NCI-H1092 (cell line): Measurements from ENCODE around the gene MON1A.
"Not testable (repeated sequence)": the region's sequence is repeated elsewhere in the genome, so short reads cannot be mapped to it uniquely, and the experiment has no call there.

ENCODE experiments used
- DNase-seq: peaks from one replicate; lab custom pipeline; 2025; lab: John Stamatoyannopoulos, UW

Gene MON1A, protein sequence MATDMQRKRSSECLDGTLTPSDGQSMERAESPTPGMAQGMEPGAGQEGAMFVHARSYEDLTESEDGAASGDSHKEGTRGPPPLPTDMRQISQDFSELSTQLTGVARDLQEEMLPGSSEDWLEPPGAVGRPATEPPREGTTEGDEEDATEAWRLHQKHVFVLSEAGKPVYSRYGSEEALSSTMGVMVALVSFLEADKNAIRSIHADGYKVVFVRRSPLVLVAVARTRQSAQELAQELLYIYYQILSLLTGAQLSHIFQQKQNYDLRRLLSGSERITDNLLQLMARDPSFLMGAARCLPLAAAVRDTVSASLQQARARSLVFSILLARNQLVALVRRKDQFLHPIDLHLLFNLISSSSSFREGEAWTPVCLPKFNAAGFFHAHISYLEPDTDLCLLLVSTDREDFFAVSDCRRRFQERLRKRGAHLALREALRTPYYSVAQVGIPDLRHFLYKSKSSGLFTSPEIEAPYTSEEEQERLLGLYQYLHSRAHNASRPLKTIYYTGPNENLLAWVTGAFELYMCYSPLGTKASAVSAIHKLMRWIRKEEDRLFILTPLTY

DNA sequence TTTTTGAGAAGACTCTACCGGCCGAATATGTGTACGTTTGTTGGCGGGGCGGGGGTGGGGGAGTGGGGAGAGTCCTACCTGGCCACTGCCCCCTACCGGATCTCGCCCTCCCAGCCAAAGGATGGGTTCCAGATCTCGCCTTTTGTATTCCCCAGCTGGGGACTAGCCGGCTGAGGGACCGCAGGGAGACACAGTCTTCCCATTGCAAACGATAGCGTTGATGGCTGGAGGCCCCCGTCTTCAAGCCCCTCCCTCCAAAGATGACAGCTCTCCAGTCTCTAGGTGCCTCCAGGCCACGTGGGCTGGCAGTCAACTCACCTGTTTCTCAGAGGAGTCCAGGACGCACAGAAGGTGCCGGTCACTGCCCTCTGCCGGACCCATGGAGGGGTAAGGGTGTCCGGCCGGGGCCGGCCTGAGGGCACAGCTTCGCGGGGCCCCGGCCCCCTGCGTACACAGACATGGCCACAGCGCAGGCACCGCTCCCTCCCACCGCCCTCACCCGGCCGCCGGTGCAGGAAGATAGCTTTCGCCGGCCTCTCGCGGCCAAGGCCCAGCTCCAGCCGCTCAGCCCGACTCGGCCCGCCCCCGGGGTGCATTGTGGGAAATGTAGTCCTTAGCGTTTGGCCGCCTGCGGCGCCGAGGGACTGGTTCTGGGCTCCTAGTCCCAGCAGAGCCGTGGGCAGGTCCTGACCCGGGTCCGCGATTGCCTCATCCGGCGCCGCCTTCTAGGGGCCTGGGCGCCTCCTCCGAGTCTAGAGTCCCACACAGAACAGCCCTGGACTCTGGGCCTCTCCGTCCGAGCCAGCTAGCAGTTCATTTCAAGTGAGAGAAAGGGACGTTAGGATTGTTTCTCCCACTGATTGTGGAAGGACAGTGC lies at the start of gene MON1A:
TSS of gene MON1A (minus strand) at position 521 of the 877 bp plus-strand sequence. CDS start 16,465 bp downstream, outside the sequence.
- DNase-seq, result peak; percentile 57

DNA sequence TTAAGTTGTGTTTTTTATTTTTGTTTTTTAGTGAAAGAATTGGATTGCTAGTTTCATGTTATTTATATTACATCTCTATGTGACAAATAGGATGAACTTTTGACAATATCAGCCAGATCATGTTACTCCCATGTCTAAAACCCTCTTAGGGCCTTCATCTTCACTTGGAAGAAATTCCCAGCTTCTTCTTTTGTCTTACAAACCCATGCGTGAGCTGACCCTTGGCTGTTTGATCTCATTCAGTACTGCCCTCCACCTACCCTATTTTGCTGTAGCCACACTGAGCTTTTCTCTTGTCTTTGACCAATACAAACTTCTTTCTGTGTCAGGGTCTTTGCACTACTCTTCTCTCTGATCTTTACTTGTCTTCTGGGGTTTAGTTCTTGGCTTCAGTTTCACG lies 47.3 kb upstream of the MON1A start:
- DNase-seq, result no peak

DNA sequence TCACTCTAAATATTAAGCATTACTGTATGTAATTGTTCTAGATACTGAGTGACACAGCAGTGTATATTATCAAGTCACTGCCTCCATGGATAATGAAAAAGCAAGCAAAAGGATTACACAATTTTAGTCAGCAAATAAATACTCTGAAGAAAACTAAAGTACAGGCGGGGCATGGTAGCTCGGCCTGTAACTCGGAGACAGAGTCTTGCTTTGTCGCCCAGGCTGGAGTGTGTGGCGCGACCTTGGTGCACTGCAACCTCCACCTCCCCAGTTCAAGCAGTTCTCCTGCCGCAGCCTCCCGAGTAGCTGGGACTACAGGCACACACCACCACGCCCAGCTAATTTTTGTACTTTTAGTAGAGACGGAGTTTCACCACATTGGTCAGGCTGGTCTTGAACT lies 43.0 kb upstream of the MON1A start:
- no peak for DNase-seq

DNA sequence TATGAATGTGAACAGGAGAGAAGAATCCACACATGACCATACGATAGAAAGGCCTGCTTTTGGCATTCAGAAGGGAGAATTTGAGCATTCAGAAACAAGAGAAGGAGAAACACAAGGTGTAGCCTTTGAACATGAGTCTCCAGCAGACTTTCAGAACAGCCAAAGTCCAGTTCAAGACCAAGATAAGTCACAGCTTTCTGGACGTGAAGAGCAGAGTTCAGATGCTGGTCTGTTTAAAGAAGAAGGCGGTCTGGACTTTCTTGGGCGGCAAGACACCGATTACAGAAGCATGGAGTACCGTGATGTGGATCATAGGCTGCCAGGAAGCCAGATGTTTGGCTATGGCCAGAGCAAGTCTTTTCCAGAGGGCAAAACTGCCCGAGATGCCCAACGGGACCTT lies 38.7 kb upstream of the MON1A start:
- DNase-seq, result no peak

DNA sequence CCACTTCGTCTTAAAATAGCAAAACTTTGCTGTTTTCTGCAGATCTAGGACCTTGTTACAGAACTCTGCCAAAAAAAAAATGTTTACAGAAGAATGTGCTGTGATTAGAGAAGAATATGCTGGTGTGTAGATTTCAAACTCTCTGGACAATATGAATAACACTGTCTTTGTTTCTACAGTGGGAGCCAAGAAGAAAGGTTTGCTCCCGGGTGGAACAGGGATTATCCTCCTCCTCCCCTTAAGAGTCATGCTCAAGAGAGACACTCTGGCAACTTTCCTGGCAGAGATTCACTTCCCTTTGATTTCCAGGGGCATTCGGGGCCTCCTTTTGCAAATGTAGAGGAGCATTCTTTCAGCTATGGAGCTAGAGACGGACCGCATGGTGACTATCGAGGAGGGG lies 37.7 kb upstream of the MON1A start:
- no peak for DNase-seq

DNA sequence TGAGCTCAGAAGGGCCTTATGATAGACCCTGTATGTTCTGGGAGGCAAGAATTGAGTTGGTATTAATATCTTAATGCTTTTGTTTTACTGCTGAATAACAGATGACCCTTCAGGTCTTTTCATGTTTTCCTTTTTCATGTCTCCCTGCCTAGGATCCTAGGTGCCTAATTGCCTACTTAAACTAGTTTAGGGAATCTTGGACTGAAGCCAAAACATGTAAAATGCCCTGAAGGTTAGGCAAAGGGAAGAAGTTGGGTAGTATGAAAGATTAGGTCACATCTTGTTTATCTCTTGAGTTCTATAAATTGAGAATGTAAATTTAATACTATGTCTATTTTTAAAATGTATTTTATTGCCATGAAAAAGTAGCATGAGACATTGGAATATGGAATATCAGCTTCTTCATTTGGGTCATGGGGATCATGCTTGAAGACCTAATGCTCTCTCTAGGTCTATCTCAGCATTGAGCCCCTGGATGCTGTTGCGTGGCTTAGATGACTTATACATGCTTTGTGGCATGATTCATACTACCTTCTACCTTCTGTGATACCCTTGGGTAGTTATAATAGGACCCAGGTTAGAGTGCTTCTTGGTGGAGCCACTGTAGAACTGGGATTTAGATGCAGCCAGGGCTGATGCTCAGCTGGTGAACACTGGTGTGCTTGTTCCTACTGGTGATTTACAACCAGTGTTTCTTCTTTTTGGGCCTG lies 36.8 kb upstream of the MON1A start:
- DNase-seq, result no peak

DNA sequence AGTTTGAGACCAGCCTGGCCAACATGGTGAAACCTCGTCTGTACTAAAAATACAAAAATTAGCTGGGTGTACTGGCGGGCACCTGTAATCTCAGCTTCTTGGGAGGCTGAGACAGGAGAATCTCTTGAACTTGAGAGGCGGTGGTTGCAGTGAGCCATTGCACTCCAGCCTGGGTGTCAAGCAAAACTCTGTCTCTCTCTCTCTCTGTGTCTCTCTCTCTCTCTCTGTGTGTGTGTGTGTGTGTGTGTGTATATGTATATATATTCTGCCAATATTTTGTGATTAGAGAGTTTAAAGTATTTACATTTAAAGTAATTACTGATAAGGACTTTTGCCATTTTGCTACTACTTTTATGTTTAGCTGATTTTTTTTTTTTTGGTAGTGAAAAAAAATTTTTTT lies 26.0 kb upstream of the MON1A start:
- DNase-seq, result no peak

DNA sequence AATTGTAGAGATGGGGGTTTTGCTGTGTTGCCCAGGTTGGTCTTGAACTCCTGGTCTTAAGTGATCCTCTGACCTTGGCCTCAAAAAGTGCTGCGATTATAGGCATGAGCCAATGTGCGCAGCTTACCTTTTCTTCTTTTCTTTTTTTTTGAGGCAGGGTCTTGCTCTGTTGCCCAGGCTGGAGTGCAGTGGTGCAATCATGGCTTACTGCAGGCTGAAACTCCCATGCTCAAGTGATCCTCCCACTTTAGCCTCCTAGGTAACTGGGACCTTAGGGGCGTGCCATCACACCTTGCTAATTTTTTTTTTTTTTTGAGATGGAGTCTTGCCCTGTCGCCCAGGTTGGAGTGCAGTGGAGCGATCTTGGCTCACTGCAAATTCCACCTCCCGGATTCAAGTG lies 23.3 kb upstream of the MON1A start:
- no peak for DNase-seq

DNA sequence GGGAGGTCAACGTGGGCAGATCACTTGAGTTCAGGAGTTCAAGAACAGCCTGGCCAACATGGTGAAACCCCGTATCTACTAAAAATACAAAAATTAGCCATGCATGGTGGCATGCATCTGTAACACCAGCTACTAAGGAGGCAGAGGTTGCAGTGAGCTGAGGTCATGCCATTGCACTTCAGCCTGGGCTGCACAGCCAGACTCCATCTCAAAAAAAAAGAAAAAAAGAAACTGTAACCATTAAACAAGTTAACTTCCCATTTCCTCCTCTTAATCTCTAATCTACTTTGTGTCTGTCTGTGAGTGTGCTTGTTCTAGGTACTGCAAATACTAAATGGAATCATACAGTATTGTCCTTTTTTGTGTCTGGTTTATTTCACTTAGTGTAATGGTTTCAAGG lies 13.0 kb upstream of the MON1A start:
- DNase-seq, result no peak

DNA sequence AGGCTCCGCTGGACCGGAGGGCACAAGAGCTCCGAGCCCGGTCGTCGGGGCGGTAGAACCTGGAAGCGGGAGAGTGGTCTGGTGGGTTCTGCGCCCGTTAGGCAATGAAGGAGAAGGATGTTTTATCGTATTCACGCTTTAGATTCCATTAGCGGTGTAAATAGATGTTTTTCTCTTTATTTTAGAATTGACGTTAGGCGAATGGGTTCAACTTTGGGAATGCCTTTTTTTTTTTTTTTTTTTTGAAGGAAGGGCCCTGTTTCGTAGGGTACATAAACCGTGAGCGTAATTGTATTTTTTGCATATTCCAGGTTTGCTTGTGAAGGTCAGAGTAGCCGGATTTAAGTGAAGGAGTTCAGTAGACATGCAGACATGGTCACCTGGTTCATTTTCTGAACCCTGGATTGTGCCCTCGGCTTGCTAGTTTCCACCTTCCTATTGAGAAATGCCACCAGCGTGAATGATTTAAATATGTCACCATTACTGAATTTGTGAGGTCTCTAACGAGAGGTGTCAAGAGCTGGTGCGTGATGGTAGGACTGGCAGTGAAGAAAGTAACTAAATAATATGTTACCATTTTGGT lies 11.1 kb upstream of the MON1A start:
- DNase-seq, result no peak

DNA sequence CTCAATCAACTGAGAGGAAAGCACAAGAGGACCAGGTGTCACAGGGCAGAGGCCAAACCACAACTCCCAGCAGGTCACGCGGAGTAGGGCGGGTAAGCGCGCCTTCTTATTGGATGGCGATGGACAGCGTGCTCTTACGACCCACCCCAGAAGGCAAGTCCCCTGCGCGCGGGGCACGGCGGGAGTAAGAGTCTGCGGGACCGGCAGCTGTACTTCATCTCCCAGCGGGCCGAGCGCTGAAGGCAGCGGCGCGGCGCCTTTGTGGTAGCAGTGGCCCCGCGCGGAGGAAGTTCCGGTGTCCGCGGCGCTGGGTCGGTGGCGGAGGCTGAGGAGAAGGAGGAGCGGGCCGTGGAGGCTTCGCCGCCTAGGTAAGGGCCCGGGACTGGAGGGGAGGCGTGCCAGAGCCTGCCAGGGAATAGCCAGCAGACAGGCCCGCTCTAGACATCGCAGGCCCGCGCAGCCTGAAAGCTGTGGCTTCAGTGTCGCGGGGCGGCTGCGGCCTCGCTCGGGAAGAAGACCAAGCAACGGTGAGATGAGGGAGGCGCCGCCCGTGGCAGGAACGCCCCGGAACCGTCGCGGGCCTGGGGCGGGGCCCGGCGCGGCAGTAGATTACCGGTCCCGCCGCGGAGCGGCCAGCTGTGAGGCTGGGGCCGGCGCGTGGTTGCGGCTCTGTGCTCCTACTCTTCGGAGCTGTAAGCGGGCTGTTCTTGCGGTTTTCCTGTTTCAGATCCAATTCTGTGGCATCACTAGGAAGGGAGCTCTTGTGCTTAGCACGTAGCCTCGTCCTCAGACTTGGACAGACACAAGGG lies 10.5 kb upstream of the MON1A start, which contains the start of gene RBM6:
TSS of gene RBM6 (plus strand) at position 293 of the 809 bp plus-strand sequence. CDS start 22,492 bp downstream, outside the sequence.
- peak; percentile 94 for DNase-seq

DNA sequence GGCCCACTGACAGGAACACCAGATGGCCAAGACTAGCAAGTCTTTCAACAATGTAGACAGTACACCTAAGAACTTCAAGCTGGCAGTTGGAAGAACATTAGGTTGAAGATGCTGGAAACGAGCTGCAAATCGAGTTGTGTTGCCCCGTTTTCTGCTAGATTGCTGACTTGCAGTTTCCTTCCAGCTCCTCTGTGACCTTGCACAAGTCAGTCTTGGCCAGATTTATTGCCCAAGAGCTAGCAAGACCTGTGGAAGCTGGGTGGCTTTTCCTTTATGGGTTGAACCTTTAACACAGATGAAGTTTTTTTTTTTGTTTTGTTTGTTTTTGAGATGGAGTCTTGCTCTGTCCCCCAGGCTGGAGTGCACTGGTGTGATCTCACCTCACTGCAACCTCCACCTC lies 7.5 kb upstream of the MON1A start:
- DNase-seq, result no peak

DNA sequence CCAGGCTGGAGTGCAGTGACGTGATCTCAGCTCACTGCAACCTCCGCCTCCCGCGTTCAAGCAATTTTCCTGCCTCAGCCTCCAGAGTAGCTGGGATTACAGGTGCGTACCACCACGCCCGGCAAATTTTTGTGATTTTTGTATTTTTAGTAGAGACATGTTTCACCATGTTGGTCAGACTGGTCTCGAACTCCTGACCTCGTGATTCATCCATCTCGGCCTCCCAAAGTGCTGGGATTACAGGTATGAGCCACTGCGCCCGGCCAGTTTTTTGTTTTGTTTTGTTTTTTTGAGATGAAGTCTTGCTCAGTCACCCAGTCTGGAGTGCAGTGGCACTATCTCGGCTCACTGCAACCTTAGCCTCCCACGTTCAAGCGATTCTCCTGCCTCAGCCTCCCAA lies 2.7 kb upstream of the MON1A start:
- not testable (repeated sequence) for DNase-seq

DNA sequence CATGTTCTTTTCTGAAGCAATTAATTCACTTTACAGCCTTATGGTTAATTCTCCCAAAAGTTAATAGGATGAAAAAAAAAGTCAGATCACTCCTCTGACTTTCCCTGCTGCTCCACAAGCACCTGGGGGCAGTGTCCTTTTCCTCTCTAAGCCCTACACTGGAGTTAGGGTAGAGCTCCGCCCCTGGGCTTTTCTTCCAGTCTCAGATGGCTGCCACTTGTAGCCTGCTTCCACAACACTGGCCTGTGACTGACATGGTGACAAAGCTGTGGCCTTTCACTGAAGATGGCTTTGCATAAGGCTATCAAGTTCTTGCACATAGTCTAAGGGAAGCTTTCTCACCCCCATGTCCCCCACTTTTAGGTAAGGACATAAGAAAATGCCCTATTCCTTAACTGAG lies 1.3 kb upstream of the MON1A start:
- no peak for DNase-seq

DNA sequence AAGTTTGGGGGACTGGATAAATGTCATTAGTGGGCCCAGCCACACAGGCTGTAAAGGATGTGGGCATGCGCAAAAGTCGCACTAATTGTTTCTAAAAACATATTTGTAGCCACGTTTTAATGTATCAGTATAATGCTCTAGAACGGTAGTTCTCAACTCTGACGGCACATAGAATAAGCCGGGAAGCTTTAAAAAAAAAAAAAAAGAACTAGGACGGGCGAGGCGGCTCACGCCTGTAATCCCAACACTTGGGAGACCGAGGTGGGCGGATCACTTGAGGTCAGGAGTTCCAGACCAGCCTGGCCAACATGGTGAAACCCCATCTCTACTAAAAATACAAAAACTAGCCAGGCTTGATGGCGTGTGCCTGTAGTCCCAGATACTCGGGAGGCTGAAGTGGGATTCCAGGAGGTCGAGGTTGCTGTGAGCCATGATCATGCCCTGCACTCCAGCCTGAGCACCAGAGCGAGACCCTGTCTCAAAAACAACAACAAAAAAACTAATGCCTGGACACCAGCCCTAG lies 618 bp upstream of the MON1A start:
- DNase-seq, result no peak

DNA sequence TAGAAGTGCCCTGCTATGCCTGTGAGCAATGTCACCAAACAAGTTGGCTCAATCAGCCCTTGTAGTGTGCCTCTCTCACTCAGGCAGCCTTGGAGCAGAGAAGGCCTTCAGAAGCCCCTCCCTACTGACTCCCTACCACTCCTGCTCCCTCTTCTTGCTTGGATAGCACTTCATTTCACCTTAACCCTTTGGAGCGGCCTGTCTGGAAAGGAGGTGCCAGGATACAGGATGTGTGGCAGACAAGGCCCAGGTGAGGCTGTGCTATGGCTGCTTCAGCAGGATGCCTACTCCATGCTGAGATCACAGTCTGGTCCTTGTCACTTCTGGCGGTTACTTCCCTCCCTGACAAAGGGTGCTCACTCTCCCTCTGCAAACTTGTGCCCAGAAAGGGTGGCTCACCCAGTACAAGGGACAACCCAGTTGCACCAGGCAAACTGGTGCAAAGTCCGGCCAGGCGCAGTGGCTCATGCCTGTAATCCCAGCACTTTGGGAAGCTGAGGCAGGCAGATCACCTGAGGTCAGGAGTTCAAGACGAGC lies 1.1 kb downstream of the MON1A start:
- no peak for DNase-seq

DNA sequence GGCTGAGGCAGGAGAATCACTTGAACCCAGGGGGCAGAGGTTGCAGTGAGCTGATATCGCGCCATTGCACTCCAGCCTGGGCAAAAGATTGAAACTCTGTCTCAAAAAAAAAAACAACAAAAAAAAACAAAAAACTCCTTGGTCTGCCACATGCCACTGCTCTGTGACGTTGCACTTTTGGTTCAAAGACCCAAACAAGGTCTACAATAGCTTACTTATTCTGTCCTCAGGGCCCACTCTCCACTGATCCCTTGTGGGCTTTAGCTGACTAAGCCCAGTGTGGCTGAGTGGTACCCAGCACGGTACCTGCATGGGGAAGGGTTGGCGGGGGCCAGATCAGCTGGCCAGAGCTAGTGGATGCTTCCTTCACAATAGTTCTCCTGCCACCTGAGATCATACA lies 1.8 kb downstream of the MON1A start:
- DNase-seq, result no peak

DNA sequence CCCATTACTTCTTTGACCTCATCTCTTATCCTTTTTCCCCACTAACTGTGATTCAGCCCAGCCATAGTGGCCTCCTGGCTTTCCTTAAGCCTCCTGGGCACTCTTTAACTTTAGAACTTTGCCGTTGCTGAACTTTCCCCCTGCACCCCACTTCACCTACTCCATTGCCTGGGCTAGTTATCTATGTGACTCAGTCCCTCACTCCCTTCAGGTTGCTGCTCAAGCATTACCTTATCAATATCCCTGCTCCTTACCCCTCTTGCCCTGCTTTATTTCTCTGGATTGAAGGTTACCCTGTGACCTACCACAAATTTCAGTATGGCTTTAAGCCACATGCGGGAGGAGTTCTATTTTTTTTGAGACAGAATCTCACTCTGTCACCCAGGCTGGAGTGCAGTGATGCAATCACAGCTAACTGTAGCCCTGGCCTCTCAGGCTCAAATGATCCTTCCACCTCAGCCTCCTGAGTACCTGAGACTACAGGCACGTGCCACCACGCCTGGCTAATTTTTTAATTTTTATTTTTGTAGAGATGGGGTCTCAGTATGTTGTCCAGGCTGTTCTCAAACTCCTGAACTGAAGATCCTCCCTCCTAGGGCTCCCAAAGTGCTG lies 3.4 kb downstream of the MON1A start:
- DNase-seq, result no peak

DNA sequence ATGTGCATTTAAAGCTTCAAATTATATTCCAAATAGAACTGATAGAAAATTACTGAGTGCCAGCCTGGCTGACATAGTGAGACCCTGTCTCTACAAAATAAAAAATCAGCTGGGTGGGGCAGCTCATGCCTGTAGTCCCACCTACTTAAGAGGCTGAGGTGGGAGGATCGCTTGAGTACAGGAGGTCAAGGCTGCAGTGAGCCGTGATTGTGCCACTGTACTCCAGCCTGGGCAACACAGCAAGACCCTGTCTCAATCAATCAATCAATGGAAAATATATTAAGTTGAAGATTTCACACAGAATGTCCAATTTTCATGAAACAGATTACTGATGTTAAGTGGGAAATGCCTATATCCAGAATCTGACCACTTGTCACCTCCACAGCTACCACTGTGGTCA lies 4.1 kb downstream of the MON1A start:
- DNase-seq, result no peak

DNA sequence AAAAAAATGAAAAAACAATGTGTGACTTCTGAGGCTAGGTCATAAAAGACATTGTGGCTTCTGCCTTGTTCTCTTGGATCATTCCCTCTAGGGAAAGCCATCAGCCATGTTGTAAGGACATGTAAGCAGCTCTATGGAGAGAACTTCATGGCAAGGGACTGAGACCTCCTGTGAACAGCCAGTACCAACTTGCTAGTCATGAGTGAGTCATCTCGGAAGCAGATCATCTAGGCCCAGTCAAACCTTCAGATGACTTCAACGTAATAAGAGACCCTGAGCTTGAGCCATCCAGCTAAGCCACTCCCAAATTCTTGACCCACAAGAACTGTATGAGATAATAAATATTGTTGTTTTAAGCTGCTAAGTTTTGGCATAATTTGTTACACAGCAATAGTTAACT lies 4.9 kb downstream of the MON1A start:
- DNase-seq, result no peak
